ENCODE data around the gene PGBD5.

GRCh38 chr1:230387876-230388275, 38.3 kb downstream of the PGBD5 start:
- TF ChIP-seq CTCF (IDR thresholded peaks at IDR 0.05) (no peak), ZFX (IDR thresholded peaks at IDR 0.05; ENCODE audit: borderline replicate concordance) (no peak)

Data from 22Rv1 (cell line).